GM12878 (cell line): ENCODE data around the gene TMEM214. TPM values are rescaled to one million over a fixed set of nuclear protein-coding genes. Genes with fewer than 3 reads are reported as not detected.

Experiments used
- ATAC-seq: fragments of 200-7000 bp; cut with Tn5 transposase; 3 replicates; pipeline ENCODE4 v1.9.1; 2020; ENCODE audit warnings: mild to moderate bottlenecking, moderate library complexity
- BruUV-seq: library from RNA; stranded (reverse); fragments of 400-500 nt; replicated peaks from 2 replicates; lab custom pipeline; 2021; lab: Mats Ljungman, UMichigan
- CTCF ChIA-PET: fragments of 300-600 bp; sonication (Branson Sonifier 250); formaldehyde crosslinking; extraction: SDS; loops from one replicate; lab custom pipeline; 2021; ENCODE audit warnings: inconsistent platforms; lab: Yijun Ruan, JAX
- POLR2A ChIA-PET: fragments of 350-600 bp; formaldehyde crosslinking; extraction: SDS; loops from one replicate; lab custom pipeline; 2021; ENCODE audit warnings: inconsistent platforms; lab: Charles Lee
- RAD21 ChIA-PET: fragments of 300-600 bp; sonication (Branson Sonifier 250); formaldehyde crosslinking; loops from one replicate; lab custom pipeline; 2023; ENCODE audit warnings: antibody characterized with exemption; ENCODE audit not compliant: unreplicated experiment; lab: Charles Lee
- SMC1A ChIA-PET: fragments of 300-600 bp; sonication (Branson Sonifier 250); formaldehyde crosslinking; loops from one replicate; lab custom pipeline; 2023; ENCODE audit not compliant: unreplicated experiment, uncharacterized antibody; lab: Charles Lee
- DNase-seq: peaks from one replicate; pipeline ENCODE4 v3.0.0-alpha.2; 2011; ENCODE audit warnings: low read depth, low spot score
- FAIRE-seq: peaks from 3 replicates; lab custom pipeline; 2011; peaks lifted over from hg19 to GRCh38; lab: Jason Lieb, UNC
- H2AFZ ChIP-seq: 2 replicates; pipeline ENCODE4 v1.6.0; 2011; ENCODE audit warnings: low read depth, low read length, control low read depth; ENCODE audit not compliant: control insufficient read depth
- H3K27ac ChIP-seq: 2 replicates; pipeline ENCODE4 v1.5.1; 2011; ENCODE audit warnings: control low read depth; ENCODE audit not compliant: control insufficient read depth, insufficient read depth
- H3K27me3 ChIP-seq, 2 experiments: replicated peaks in 1 of 2; 2 replicates each; pipeline versions ENCODE4 v1.6.0 to v1.6.1; 2011; ENCODE audit warnings: low read length in 1 of 2; ENCODE audit not compliant: control insufficient read depth in 2 of 2, insufficient read depth in 2 of 2
- H3K36me3 ChIP-seq, 2 experiments: 2 replicates each; pipeline ENCODE4 v1.5.1; 2011; ENCODE audit warnings: low read length in 1 of 2; ENCODE audit not compliant: control insufficient read depth in 2 of 2, insufficient read depth in 2 of 2
- H3K4me1 ChIP-seq: 2 replicates; pipeline ENCODE4 v1.6.1; 2011; ENCODE audit warnings: mild to moderate bottlenecking, low read length, moderate library complexity, mixed read lengths; ENCODE audit not compliant: control insufficient read depth, insufficient read depth
- H3K4me2 ChIP-seq: 2 replicates; pipeline ENCODE4 v1.6.0; 2011; ENCODE audit warnings: control low read depth; ENCODE audit not compliant: control insufficient read depth, insufficient read depth
- H3K4me3 ChIP-seq: fragments of 200-600 bp; sonication (generic); 2 replicates; pipeline ENCODE4 v1.5.1; 2016
- H3K79me2 ChIP-seq: 2 replicates; pipeline ENCODE4 v1.6.0; 2011; ENCODE audit warnings: low read length; ENCODE audit not compliant: control insufficient read depth, insufficient read depth
- H3K9ac ChIP-seq: 2 replicates; pipeline ENCODE4 v1.8.0; 2011; ENCODE audit warnings: low read length, control low read depth, mixed read lengths; ENCODE audit not compliant: control insufficient read depth, insufficient read depth
- H3K9me3 ChIP-seq: replicated peaks from 3 replicates; pipeline ENCODE4 v1.5.1; 2011; ENCODE audit warnings: mild to moderate bottlenecking, low read length; ENCODE audit not compliant: control insufficient read depth, insufficient read depth
- H4K20me1 ChIP-seq: 2 replicates; pipeline ENCODE4 v1.6.0; 2011; ENCODE audit not compliant: control insufficient read depth, insufficient read depth
- BCL11A ChIP-seq: IDR thresholded peaks from 2 replicates; pipeline ENCODE4 v1.6.1; 2011; ENCODE audit warnings: low read depth, low read length
- CHD1 ChIP-seq: IDR thresholded peaks from 2 replicates; pipeline ENCODE4 v1.6.1; 2012; ENCODE audit warnings: low read depth, low read length, improper control_type of control experiment
- GATAD2B ChIP-seq: fragments of 450-650 bp; conservative IDR thresholded peaks from 2 replicates; pipeline ENCODE4 v1.6.1; 2017; ENCODE audit warnings: low read depth, mild to moderate bottlenecking, moderate library complexity
- IRF3 ChIP-seq: fragments of 450-650 bp; IDR thresholded peaks from 2 replicates; pipeline ENCODE4 v1.6.1; 2014; ENCODE audit warnings: mild to moderate bottlenecking
- IRF5 ChIP-seq: fragments of 450-650 bp; IDR thresholded peaks from 2 replicates; pipeline ENCODE4 v1.6.1; 2017; ENCODE audit warnings: borderline replicate concordance
- JUNB ChIP-seq: IDR thresholded peaks from 2 replicates; pipeline ENCODE4 v1.6.1; 2016; ENCODE audit warnings: antibody characterized with exemption, mild to moderate bottlenecking
- MEF2A ChIP-seq: IDR thresholded peaks from 2 replicates; pipeline ENCODE4 v1.6.1; 2011; ENCODE audit warnings: low read depth, mild to moderate bottlenecking, low read length, moderate library complexity; ENCODE audit not compliant: insufficient read depth
- MXI1 ChIP-seq: fragments of 150-350 bp; IDR thresholded peaks from 2 replicates; pipeline ENCODE4 v1.6.1; 2011; ENCODE audit warnings: low read depth, mild to moderate bottlenecking, inconsistent platforms, low read length, improper control_type of control experiment
- POLR2AphosphoS2 ChIP-seq: IDR thresholded peaks from 2 replicates; pipeline ENCODE4 v1.6.1; 2011; ENCODE audit warnings: low read depth, mild to moderate bottlenecking, low read length, improper control_type of control experiment, moderate library complexity
- SMAD1 ChIP-seq: fragments of 450-650 bp; IDR thresholded peaks from 2 replicates; pipeline ENCODE4 v1.6.1; 2018; ENCODE audit warnings: mild to moderate bottlenecking, low read depth; ENCODE audit not compliant: partially characterized antibody
- STAT1 ChIP-seq: fragments of 450-650 bp; conservative IDR thresholded peaks from 2 replicates; pipeline ENCODE4 v1.6.1; 2014; ENCODE audit warnings: antibody characterized with exemption, mild to moderate bottlenecking
- YY1 ChIP-seq: IDR thresholded peaks from 2 replicates; pipeline ENCODE4 v1.6.1; 2011; ENCODE audit warnings: low read depth, mild to moderate bottlenecking, low read length
- WGBS: methylation state at CpG from one replicate; pipeline ENCODE4 v1.1.6; 2016; ENCODE audit warnings: low lambda C conversion rate; ENCODE audit not compliant: insufficient replicate concordance, insufficient coverage; ENCODE audit errors: missing lambda C conversion rate; 5-methylcytosine and 5-hydroxymethylcytosine counted together
- in situ Hi-C: fragments of 300-500 bp; cut with MboI; formaldehyde crosslinking; loops from 9 replicates; pipeline ENCODE4 v1.14.3; 2018; ENCODE audit warnings: mixed read lengths
- intact Hi-C: fragments of 100-400 bp; cut with micrococcal nuclease; formaldehyde crosslinking; loops from one replicate; pipeline ENCODE4 v1.14.2; 2022; ENCODE audit not compliant: unreplicated experiment
- polyA plus RNA-seq, 11 experiments: library from polyadenylated mRNA; depleted of rRNA in 4 of 11; unstranded in 6 of 11; stranded (reverse) in 5 of 11; fragments of >200 nt; fragmentation: Nextera tagmentation in 4 of 11; fragmentation: Illumina TruSeq in 1 of 11; extraction: Ambion mirVana in 4 of 11; extraction: Trizol in 1 of 11; gene quantifications; 1 replicate in 1 of 11; 2 replicates in 10 of 11; pipeline versions ENCODE4 v1.2.1 to v1.2.3, GENCODE V29; 2011 to 2016; ENCODE audit warnings: inconsistent platforms in 2 of 11, missing spikeins in 2 of 11, low read depth in 1 of 11
- total RNA-seq, 4 experiments: library from RNA; depleted of rRNA in 3 of 4; stranded (reverse); fragments of >200 nt in 3 of 4; fragmentation: Illumina TruSeq in 1 of 4; extraction: Trizol in 1 of 4; gene quantifications; 2 replicates each; pipeline versions ENCODE4 v1.2.1 to v1.2.3, GENCODE V29; 2013 to 2021

The TMEM214 gene
- total and polyA plus RNA-seq, 10 of the 15 experiments (the other 5 are each of a cell fraction or from before 2014, with no cell fraction given) = 10.4 to 79.2 (median 45.0) TPM

GRCh38 chr2:27069436-27069835 lies 36.7 kb downstream of the TMEM214 start:
- ATAC-seq (no peak), FAIRE-seq (no peak), DNase-seq (no peak)
- ChIA-PET SMC1A (no interaction called here), CTCF (interaction anchor here (1.0 to 1.1 kb wide), 2 partner anchors 12 to 26 kb away, joined by 3 read pairs; no protein-coding TSS in a partner anchor), POLR2A (interaction anchor here (0.6 to 12.2 kb wide), 3 partner anchors 11 to 35 kb away, joined by 5 to 139 read pairs (median 7); partner anchors contain the start of gene AGBL5), RAD21 (no interaction called here)
- peaks cover 2 to 25% of the 10 kb centered on the region in 2 experiments; a peak in 3 of 4 replicates for H3K36me3 ChIP-seq
- H3K79me2 ChIP-seq = peaks cover 32% of the 10 kb centered on the region
- H3K4me1 ChIP-seq = peaks cover 19% of the 10 kb centered on the region
- H3K4me3 ChIP-seq = peak overlapping the region; percentile 75; the same call in 1 of the 2 replicates
- in situ Hi-C loops (no loop called here), intact Hi-C loops (no loop called here)
- BruUV-seq = no TSS peak
- H3K27me3 ChIP-seq = no peaks in the 10 kb centered on the region
- H3K9ac ChIP-seq = peak overlapping the region; percentile 96; the same call in 1 of the 2 replicates
- no peak for TF ChIP-seq GATAD2B
- no peak for TF ChIP-seq SMAD1
- no peak for TF ChIP-seq POLR2AphosphoS2
- TF ChIP-seq CHD1 = no peak
- TF ChIP-seq MXI1 = no peak
- TF ChIP-seq IRF5 = no peak
- TF ChIP-seq YY1 = no peak
- no peak for TF ChIP-seq STAT1
- no peak for TF ChIP-seq JUNB
- no peak for TF ChIP-seq BCL11A
- no peak for TF ChIP-seq MEF2A
- no peak for TF ChIP-seq IRF3
- no peak overlapping the region for H3K27ac ChIP-seq
- WGBS = 98% methylated on average over 6 of the region's 6 CpGs
- no peaks in the 10 kb centered on the region for H3K9me3 ChIP-seq
- H2AFZ ChIP-seq = no peak overlapping the region
- peak overlapping the region; percentile 94 for H3K4me2 ChIP-seq
- H4K20me1 ChIP-seq = no peaks in the 10 kb centered on the region
